WTC11 (cell line): Measurements from ENCODE around the gene FASN. TPM values are rescaled to one million over a fixed set of nuclear protein-coding genes. Genes with fewer than 3 reads are reported as not detected.
A peak's percentile ranks its signal among the peaks of the same experiment; 100 is the strongest.

Experiments
- ATAC-seq: fragments of 200-7000 bp; cut with Tn5 transposase; 2 replicates; pipeline ENCODE4 v1.10.0; 2021; ENCODE audit warnings: mild to moderate bottlenecking, moderate library complexity
- CTCF ChIA-PET: fragments of 300-600 bp; sonication (Branson Sonifier 250); formaldehyde crosslinking; loops from one replicate; lab custom pipeline; 2021; ENCODE audit warnings: antibody characterized with exemption; lab: Charles Lee
- POLR2A ChIA-PET: fragments of 350-600 bp; sonication (Branson Sonifier 250); formaldehyde crosslinking; loops from one replicate; lab custom pipeline; 2021; ENCODE audit warnings: antibody characterized with exemption; lab: Charles Lee
- DNase-seq: peaks from one replicate; pipeline ENCODE4 v3.0.0; 2021; ENCODE audit warnings: low spot score
- H3K27ac Mint-ChIP-seq: 2 replicates; pipeline ENCODE4 v1.8.0; 2021; ENCODE audit warnings: mixed read lengths
- H3K27me3 Mint-ChIP-seq: 2 replicates; pipeline ENCODE4 v1.8.0; 2021; ENCODE audit warnings: low read depth, mild to moderate bottlenecking, moderate library complexity, mixed read lengths
- H3K36me3 Mint-ChIP-seq: 2 replicates; pipeline ENCODE4 v1.8.0; 2021; ENCODE audit warnings: mixed read lengths
- H3K4me1 Mint-ChIP-seq: 2 replicates; pipeline ENCODE4 v1.8.0; 2022; ENCODE audit warnings: mixed read lengths
- H3K4me3 Mint-ChIP-seq: 2 replicates; pipeline ENCODE4 v1.8.0; 2021; ENCODE audit warnings: mild to moderate bottlenecking, moderate library complexity, mixed read lengths
- H3K9me3 Mint-ChIP-seq: 2 replicates; pipeline ENCODE4 v1.8.0; 2021; ENCODE audit warnings: mixed read lengths
- CBFB ChIP-seq: sonication (generic); formaldehyde crosslinking; IDR thresholded peaks from 2 replicates; pipeline ENCODE4 v1.8.1; 2022; ENCODE audit warnings: mild to moderate bottlenecking, low read depth, missing genetic modification reagents
- JAZF1 ChIP-seq: fragments of 250-450 bp; sonication (Bioruptor Pico); IDR thresholded peaks from 2 replicates; pipeline ENCODE4 v1.9.0; 2021; ENCODE audit warnings: moderate library complexity, mild to moderate bottlenecking, inconsistent platforms
- MYBL2 ChIP-seq: sonication (generic); formaldehyde crosslinking; IDR thresholded peaks from 2 replicates; pipeline ENCODE4 v1.8.1; 2023; ENCODE audit warnings: mild to moderate bottlenecking, moderate library complexity, missing genetic modification reagents
- NFE2L1 ChIP-seq: sonication (generic); formaldehyde crosslinking; IDR thresholded peaks from 2 replicates; pipeline ENCODE4 v1.8.1; 2023; ENCODE audit warnings: missing genetic modification reagents
- NR1H2 ChIP-seq: sonication (generic); formaldehyde crosslinking; IDR thresholded peaks from 2 replicates; pipeline ENCODE4 v1.9.0; 2021; ENCODE audit warnings: mild to moderate bottlenecking, moderate library complexity, missing genetic modification reagents
- NR3C1 ChIP-seq: sonication (generic); formaldehyde crosslinking; conservative IDR thresholded peaks from 2 replicates; pipeline ENCODE4 v1.8.1; 2023; ENCODE audit warnings: low read depth, mild to moderate bottlenecking, missing genetic modification reagents
- SP1 ChIP-seq: sonication (generic); formaldehyde crosslinking; conservative IDR thresholded peaks from 2 replicates; pipeline ENCODE4 v1.8.1; 2022; ENCODE audit warnings: missing genetic modification reagents
- TP53 ChIP-seq: sonication (generic); formaldehyde crosslinking; IDR thresholded peaks from 2 replicates; pipeline ENCODE4 v1.8.1; 2023; ENCODE audit warnings: mild to moderate bottlenecking, missing genetic modification reagents
- ZBTB21 ChIP-seq: sonication (generic); formaldehyde crosslinking; IDR thresholded peaks from 2 replicates; pipeline ENCODE4 v1.8.1; 2023; ENCODE audit warnings: mild to moderate bottlenecking, missing genetic modification reagents, borderline replicate concordance
- ZNF121 ChIP-seq: sonication (generic); formaldehyde crosslinking; IDR thresholded peaks from 2 replicates; pipeline ENCODE4 v1.8.0; 2023; ENCODE audit warnings: missing genetic modification reagents
- ZNF232 ChIP-seq: sonication (generic); formaldehyde crosslinking; IDR thresholded peaks from 2 replicates; pipeline ENCODE4 v1.8.0; 2022; ENCODE audit warnings: mild to moderate bottlenecking, missing genetic modification reagents
- ZNF263 ChIP-seq: sonication (generic); formaldehyde crosslinking; IDR thresholded peaks from 2 replicates; pipeline ENCODE4 v1.8.1; 2022; ENCODE audit warnings: low read depth, mild to moderate bottlenecking, moderate library complexity, missing genetic modification reagents
- ZNF317 ChIP-seq: sonication (generic); formaldehyde crosslinking; IDR thresholded peaks from 2 replicates; pipeline ENCODE4 v1.8.1; 2023; ENCODE audit warnings: low read depth, mild to moderate bottlenecking, moderate library complexity, missing genetic modification reagents, borderline replicate concordance
- ZNF671 ChIP-seq: fragments of 250-450 bp; sonication (Bioruptor Pico); IDR thresholded peaks from 2 replicates; pipeline ENCODE4 v1.8.0; 2021; ENCODE audit warnings: mild to moderate bottlenecking
- total RNA-seq: library from RNA; stranded (reverse); gene quantifications from 3 replicates; pipeline ENCODE4 v1.2.3, GENCODE V29; 2021
- TF ChIP-seq, protein P1 (sequence below): sonication (generic); formaldehyde crosslinking; IDR thresholded peaks from 2 replicates; pipeline ENCODE4 v1.8.0; 2022; ENCODE audit warnings: mild to moderate bottlenecking, missing genetic modification reagents
- TF ChIP-seq, protein P2 (sequence below): fragments of 250-450 bp; sonication (Bioruptor Pico); IDR thresholded peaks from 2 replicates; pipeline ENCODE4 v2.1.2; 2022; ENCODE audit warnings: mild to moderate bottlenecking, moderate library complexity
- TF ChIP-seq, protein P3 (sequence below): sonication (generic); formaldehyde crosslinking; IDR thresholded peaks from 2 replicates; pipeline ENCODE4 v1.8.0; 2022; ENCODE audit warnings: missing genetic modification reagents
- TF ChIP-seq, protein P4 (sequence below): fragments of 250-450 bp; sonication (Bioruptor Pico); IDR thresholded peaks from 2 replicates; pipeline ENCODE4 v1.8.0; 2021; ENCODE audit warnings: mild to moderate bottlenecking
- TF ChIP-seq, protein P5 (sequence below): sonication (generic); formaldehyde crosslinking; IDR thresholded peaks from 2 replicates; pipeline ENCODE4 v1.8.0; 2022; ENCODE audit warnings: mild to moderate bottlenecking, missing genetic modification reagents

Gene FASN
- total RNA-seq, 1 experiment from 2014 or later = 742 TPM

DNA sequence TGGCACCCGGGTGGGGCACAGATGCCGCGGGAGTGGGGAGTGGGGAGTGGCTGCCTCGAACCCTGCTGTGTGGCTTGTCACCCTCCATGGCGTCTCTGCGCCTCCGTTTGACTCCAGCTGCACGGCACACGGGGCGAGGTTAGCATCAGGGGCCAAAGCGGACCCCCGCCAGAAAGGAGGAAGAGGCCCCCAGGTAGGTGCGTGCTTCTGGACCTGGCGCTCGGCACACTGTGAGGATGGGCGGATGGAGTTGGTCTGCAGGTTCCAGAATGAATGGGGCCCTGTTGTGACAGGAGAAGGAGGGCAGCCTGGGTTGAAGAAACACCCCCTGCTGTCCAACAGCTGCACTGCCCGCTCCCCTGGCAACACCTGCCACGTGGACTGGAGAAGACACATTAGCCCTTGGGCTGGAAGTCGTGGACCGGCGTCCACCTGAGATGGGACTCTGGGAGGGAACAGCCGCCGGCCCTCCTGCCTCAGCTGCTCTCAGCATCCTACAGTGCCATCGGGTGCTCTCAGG is 9.4 kb upstream of the FASN start (continued):
- TF ChIP-seq, protein P1, sequence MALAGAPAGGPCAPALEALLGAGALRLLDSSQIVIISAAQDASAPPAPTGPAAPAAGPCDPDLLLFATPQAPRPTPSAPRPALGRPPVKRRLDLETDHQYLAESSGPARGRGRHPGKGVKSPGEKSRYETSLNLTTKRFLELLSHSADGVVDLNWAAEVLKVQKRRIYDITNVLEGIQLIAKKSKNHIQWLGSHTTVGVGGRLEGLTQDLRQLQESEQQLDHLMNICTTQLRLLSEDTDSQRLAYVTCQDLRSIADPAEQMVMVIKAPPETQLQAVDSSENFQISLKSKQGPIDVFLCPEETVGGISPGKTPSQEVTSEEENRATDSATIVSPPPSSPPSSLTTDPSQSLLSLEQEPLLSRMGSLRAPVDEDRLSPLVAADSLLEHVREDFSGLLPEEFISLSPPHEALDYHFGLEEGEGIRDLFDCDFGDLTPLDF (CRISPR knock-in tag) = no peak
- TF ChIP-seq JAZF1 (CRISPR knock-in tag) (no peak), ZBTB21 (CRISPR knock-in tag) (no peak), ZNF121 (no peak), NR1H2 (no peak)
- TF ChIP-seq, protein P2, sequence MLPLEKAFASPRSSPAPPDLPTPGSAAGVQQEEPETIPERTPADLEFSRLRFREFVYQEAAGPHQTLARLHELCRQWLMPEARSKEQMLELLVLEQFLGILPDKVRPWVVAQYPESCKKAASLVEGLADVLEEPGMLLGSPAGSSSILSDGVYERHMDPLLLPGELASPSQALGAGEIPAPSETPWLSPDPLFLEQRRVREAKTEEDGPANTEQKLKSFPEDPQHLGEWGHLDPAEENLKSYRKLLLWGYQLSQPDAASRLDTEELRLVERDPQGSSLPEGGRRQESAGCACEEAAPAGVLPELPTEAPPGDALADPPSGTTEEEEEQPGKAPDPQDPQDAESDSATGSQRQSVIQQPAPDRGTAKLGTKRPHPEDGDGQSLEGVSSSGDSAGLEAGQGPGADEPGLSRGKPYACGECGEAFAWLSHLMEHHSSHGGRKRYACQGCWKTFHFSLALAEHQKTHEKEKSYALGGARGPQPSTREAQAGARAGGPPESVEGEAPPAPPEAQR (CRISPR knock-in tag) = no peak

DNA sequence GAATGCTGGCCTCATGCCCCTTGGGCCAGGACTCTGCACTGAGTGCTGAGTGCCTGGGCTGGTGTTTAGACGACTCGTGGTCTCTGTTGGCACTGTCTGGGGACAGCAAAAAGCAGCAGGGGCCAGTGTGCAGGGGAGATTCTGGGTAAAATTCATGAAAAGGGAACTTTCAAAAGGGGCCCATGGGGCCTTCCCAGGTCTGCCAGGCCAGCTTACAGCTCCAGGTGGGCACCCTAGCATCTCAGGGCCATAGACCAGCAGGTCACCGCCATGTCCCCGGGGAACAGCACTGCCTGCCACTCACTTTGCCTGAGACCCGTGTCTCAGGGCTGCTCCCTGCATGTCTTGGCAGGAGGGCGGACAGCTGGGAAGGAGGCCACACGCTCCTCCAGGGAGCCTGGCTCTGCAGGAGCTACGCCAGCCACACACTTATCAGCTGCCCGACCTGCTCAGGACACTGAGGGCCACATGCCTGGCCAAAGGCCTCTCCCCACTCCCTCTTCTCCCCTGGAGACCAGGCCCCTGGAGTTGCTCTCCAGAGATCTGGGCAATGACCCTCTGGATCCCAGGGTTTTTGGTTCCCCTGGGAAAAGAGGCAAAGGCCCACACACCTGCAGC is 8.8 kb upstream of the FASN start:
- H3K4me3 Mint-ChIP-seq = no peak overlapping the region
- H3K27ac Mint-ChIP-seq = peak overlapping the region; percentile 45; the same call in 1 of the 2 replicates
- TF ChIP-seq SP1 (CRISPR knock-in tag) (no peak), ZNF671 (no peak)
- ChIA-PET POLR2A (interaction anchor here (0.5 to 0.8 kb wide), 5 partner anchors 9 to 736 kb away, joined by 3 to 6 read pairs (median 4); partner anchors contain the start of genes FAAP100 and FASN), CTCF (interaction anchor here (0.7 to 2.4 kb wide), 26 partner anchors 8 to 166 kb away, joined by 3 to 25 read pairs (median 4); partner anchors contain the start of genes CCDC57, CSNK1D, DCXR and FASN)
- DNase-seq (no peak), ATAC-seq (no peak; the same call in 1 of the 2 replicates)
- H3K9me3 Mint-ChIP-seq = no peaks in the 10 kb centered on the region
- H3K27me3 Mint-ChIP-seq = peaks cover 39% of the 10 kb centered on the region
- H3K4me1 Mint-ChIP-seq = peaks cover 41% of the 10 kb centered on the region
- no peaks in the 10 kb centered on the region for H3K36me3 Mint-ChIP-seq

DNA sequence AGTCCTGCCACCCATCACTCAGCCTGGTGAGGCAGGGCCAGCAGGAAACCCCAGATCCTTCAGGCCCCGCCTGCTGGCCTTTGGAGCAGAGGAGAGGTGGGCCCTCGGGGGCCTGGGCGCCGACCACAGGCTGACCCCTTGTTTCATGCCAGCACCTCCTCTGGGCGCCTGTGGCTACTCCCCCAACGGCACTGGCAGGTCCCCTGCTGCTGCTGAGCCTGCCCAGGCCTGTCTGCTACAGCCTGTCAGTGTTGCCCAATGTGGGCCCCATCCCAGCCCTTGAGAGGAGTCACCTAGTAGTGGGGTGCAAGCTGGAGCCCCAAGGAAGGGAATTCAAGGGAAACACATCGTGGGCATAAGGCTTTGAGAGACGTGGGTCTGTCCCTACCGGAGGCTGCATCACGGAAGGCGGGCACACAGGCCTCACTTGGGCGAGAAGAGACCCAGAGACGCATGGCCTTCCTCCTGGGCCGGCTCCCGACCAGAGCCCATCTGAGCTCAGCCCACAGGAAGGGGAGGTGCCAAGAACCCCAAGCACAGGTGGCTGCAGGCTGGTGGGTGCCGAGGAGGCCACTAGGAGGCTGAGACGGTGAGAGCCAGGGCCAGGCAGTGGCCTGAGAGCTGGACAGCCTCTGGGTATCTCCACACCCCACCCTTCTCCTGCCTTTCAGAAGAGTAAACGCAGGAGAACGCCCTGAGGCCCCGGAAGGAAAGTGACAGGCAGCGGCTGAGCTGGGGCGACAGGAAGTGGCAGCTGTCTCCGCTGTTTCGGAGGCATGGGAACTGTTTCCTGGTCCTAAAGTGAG is 8.0 kb upstream of the FASN start:
- ATAC-seq (peak; percentile 83), DNase-seq (peak; percentile 77)
- H3K36me3 Mint-ChIP-seq = no peaks in the 10 kb centered on the region
- H3K9me3 Mint-ChIP-seq = no peaks in the 10 kb centered on the region
- POLR2A ChIA-PET = interaction anchor here (0.6 to 0.8 kb wide), 4 partner anchors 8 to 554 kb away, joined by 3 to 6 read pairs (median 4); partner anchors contain the start of genes FAAP100 and FASN
- H3K4me1 Mint-ChIP-seq = peaks cover 44% of the 10 kb centered on the region
- CTCF ChIA-PET = interaction anchor here (0.6 to 2.4 kb wide), 30 partner anchors 8 to 167 kb away, joined by 3 to 25 read pairs (median 4); partner anchors contain the start of genes CCDC57, CENPX, CSNK1D and DCXR
- peak overlapping the region; percentile 53 for H3K27ac Mint-ChIP-seq
- H3K27me3 Mint-ChIP-seq = peaks cover 32% of the 10 kb centered on the region
- H3K4me3 Mint-ChIP-seq = no peak overlapping the region
- TF ChIP-seq, protein P3, sequence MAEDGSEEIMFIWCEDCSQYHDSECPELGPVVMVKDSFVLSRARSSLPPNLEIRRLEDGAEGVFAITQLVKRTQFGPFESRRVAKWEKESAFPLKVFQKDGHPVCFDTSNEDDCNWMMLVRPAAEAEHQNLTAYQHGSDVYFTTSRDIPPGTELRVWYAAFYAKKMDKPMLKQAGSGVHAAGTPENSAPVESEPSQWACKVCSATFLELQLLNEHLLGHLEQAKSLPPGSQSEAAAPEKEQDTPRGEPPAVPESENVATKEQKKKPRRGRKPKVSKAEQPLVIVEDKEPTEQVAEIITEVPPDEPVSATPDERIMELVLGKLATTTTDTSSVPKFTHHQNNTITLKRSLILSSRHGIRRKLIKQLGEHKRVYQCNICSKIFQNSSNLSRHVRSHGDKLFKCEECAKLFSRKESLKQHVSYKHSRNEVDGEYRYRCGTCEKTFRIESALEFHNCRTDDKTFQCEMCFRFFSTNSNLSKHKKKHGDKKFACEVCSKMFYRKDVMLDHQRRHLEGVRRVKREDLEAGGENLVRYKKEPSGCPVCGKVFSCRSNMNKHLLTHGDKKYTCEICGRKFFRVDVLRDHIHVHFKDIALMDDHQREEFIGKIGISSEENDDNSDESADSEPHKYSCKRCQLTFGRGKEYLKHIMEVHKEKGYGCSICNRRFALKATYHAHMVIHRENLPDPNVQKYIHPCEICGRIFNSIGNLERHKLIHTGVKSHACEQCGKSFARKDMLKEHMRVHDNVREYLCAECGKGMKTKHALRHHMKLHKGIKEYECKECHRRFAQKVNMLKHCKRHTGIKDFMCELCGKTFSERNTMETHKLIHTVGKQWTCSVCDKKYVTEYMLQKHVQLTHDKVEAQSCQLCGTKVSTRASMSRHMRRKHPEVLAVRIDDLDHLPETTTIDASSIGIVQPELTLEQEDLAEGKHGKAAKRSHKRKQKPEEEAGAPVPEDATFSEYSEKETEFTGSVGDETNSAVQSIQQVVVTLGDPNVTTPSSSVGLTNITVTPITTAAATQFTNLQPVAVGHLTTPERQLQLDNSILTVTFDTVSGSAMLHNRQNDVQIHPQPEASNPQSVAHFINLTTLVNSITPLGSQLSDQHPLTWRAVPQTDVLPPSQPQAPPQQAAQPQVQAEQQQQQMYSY (CRISPR knock-in tag) = no peak
- 0 out of 2 replicates have a peak, but pooled peaks have one; percentile 49 for TF ChIP-seq CBFB (CRISPR knock-in tag)
- 0 out of 2 replicates have a peak, but pooled peaks have one; percentile 57 for TF ChIP-seq NR3C1 (CRISPR knock-in tag)
- TF ChIP-seq, protein P4, sequence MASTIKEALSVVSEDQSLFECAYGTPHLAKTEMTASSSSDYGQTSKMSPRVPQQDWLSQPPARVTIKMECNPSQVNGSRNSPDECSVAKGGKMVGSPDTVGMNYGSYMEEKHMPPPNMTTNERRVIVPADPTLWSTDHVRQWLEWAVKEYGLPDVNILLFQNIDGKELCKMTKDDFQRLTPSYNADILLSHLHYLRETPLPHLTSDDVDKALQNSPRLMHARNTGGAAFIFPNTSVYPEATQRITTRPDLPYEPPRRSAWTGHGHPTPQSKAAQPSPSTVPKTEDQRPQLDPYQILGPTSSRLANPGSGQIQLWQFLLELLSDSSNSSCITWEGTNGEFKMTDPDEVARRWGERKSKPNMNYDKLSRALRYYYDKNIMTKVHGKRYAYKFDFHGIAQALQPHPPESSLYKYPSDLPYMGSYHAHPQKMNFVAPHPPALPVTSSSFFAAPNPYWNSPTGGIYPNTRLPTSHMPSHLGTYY = 0 out of 2 replicates have a peak, but pooled peaks have one; percentile 20
- TF ChIP-seq ZNF317 = 0 out of 2 replicates have a peak, but pooled peaks have one; percentile 13
- TF ChIP-seq ZNF671 = no peak
- no peak for TF ChIP-seq ZNF263 (CRISPR knock-in tag)
- 0 out of 2 replicates have a peak, but pooled peaks have one; percentile 47 for TF ChIP-seq ZNF232 (CRISPR knock-in tag)
- TF ChIP-seq TP53 = 0 out of 2 replicates have a peak, but pooled peaks have one; percentile 35
- TF ChIP-seq MYBL2 (CRISPR knock-in tag) = 0 out of 2 replicates have a peak, but pooled peaks have one; percentile 31
- peak; percentile 54; the same call in 1 of the 2 replicates for TF ChIP-seq NFE2L1
- TF ChIP-seq, protein P5, sequence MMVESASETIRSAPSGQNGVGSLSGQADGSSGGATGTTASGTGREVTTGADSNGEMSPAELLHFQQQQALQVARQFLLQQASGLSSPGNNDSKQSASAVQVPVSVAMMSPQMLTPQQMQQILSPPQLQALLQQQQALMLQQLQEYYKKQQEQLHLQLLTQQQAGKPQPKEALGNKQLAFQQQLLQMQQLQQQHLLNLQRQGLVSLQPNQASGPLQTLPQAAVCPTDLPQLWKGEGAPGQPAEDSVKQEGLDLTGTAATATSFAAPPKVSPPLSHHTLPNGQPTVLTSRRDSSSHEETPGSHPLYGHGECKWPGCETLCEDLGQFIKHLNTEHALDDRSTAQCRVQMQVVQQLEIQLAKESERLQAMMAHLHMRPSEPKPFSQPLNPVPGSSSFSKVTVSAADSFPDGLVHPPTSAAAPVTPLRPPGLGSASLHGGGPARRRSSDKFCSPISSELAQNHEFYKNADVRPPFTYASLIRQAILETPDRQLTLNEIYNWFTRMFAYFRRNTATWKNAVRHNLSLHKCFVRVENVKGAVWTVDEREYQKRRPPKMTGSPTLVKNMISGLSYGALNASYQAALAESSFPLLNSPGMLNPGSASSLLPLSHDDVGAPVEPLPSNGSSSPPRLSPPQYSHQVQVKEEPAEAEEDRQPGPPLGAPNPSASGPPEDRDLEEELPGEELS = peak; percentile 56; the same call in 1 of the 2 replicates
